Osteocyte (in vitro differentiated cells): Measurements from ENCODE around the gene CASZ1. TPM values are rescaled to one million over a fixed set of nuclear protein-coding genes. Genes with fewer than 3 reads are reported as not detected.

Experiments
- DNase-seq: peaks from one replicate; pipeline ENCODE4 v3.0.0; 2021; ENCODE audit warnings: mixed read lengths; ENCODE audit not compliant: unreplicated experiment; ENCODE audit errors: extremely low spot score
- H3K27ac Mint-ChIP-seq: one replicate; pipeline ENCODE4 v1.8.0; 2021; ENCODE audit warnings: mild to moderate bottlenecking, mixed read lengths; ENCODE audit not compliant: unreplicated experiment
- H3K27me3 Mint-ChIP-seq: one replicate; pipeline ENCODE4 v1.8.0; 2021; ENCODE audit warnings: mixed read lengths; ENCODE audit not compliant: unreplicated experiment
- H3K36me3 Mint-ChIP-seq: one replicate; pipeline ENCODE4 v1.8.0; 2021; ENCODE audit warnings: mixed read lengths; ENCODE audit not compliant: unreplicated experiment
- H3K4me1 Mint-ChIP-seq: one replicate; pipeline ENCODE4 v1.8.0; 2021; ENCODE audit warnings: mixed read lengths; ENCODE audit not compliant: unreplicated experiment
- H3K4me3 Mint-ChIP-seq: one replicate; pipeline ENCODE4 v1.8.0; 2021; ENCODE audit warnings: mild to moderate bottlenecking, moderate library complexity, mixed read lengths; ENCODE audit not compliant: unreplicated experiment
- H3K9me3 Mint-ChIP-seq: one replicate; pipeline ENCODE4 v1.8.0; 2021; ENCODE audit warnings: mixed read lengths; ENCODE audit not compliant: unreplicated experiment
- CTCF ChIP-seq: fragments of 200-600 bp; sonication (generic); IDR thresholded peaks from 2 replicates; pipeline ENCODE4 v1.5.0; 2021; ENCODE audit warnings: antibody characterized with exemption, mild to moderate bottlenecking, moderate library complexity
- total RNA-seq: library from RNA; stranded (reverse); gene quantifications from 2 replicates; pipeline ENCODE4 v1.2.1, GENCODE V29; 2021

The CASZ1 gene
- total RNA-seq, 1 donor from 2014 or later: 1.2 TPM

DNA sequence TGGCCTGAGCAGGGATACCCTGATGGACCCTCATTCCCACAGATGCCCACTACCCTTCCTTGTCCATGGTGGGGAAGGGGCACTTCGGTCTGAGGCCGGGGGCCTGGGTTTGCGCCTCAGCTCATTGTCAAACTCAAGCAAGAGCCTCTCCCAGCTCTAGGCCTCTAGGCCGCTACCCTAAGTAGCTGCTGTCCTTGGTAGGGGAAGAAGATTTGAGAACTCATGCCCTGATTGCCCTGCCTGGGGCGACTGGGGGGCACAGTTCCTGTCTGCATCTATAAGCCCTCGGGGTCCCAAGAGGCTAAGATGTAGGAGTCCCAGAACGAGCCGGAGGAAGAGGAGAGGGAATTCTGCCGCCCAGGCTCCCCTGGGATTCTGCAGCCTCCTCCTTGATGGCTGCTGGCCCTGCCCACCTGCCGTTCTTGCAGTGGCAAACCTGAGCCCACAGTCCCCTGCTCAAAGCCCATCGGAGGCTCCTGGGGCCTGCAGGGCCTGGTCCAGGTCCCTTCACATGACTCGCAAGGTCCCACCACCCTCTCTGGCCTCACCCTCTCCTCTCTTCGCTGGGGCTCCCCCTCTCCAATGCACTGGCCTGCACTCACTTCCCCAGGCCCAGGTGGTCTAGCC is 20.4 kb upstream of the CASZ1 start:
- H3K4me3 Mint-ChIP-seq: no peak overlapping the region
- H3K4me1 Mint-ChIP-seq: peaks cover 2% of the 10 kb centered on the region
- H3K9me3 Mint-ChIP-seq: no peaks in the 10 kb centered on the region
- H3K27ac Mint-ChIP-seq: no peak overlapping the region
- H3K27me3 Mint-ChIP-seq: peaks cover 12% of the 10 kb centered on the region
- no peak for TF ChIP-seq CTCF
- no peak for DNase-seq
- no peaks in the 10 kb centered on the region for H3K36me3 Mint-ChIP-seq

DNA sequence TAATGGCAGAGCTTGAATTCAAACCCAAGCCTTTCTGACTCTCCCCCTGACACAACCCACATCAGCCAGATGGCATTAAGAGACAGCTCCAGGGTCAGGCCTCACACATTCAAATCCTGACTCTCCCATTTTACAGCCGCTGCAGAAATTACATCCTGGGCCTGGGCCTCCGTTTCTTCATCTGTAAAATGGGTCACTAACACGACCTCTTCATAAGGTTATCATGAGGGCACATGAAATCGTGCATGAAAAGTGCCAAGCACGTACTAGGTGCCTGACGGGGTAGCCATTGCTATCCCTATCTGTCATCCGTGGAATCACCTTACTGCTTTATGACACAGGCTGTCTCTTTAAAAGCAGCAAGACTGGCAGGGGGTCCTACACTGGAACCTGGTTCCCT is 19.8 kb upstream of the CASZ1 start:
- Mint-ChIP-seq H3K27ac (no peak overlapping the region), H3K4me3 (no peak overlapping the region), H3K4me1 (peaks cover 2% of the 10 kb centered on the region), H3K36me3 (no peaks in the 10 kb centered on the region), H3K9me3 (no peaks in the 10 kb centered on the region), H3K27me3 (peaks cover 9% of the 10 kb centered on the region)
- no peak for DNase-seq
- no peak for TF ChIP-seq CTCF

DNA sequence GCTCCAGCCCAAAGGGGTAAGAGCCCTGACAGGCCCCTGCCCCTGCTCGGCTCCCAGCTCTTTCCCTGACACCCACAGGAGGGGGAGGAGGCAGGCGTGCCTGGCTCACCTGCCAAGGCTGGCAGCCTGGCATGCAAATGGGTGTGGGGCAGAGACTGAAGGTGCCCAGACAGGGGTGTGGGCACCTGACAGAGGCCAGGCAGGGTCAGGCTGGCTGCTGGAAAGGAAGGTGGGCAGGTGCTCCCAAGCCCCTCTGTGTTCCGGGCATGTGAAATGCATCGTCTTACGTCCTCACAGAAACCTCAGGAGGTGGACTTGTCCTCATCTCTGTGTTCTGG is 19.4 kb upstream of the CASZ1 start:
- Mint-ChIP-seq H3K9me3 (no peaks in the 10 kb centered on the region), H3K27ac (no peak overlapping the region), H3K27me3 (peaks cover 13% of the 10 kb centered on the region), H3K4me3 (no peak overlapping the region), H3K4me1 (peaks cover 2% of the 10 kb centered on the region), H3K36me3 (no peaks in the 10 kb centered on the region)
- no peak for TF ChIP-seq CTCF
- no peak for DNase-seq

DNA sequence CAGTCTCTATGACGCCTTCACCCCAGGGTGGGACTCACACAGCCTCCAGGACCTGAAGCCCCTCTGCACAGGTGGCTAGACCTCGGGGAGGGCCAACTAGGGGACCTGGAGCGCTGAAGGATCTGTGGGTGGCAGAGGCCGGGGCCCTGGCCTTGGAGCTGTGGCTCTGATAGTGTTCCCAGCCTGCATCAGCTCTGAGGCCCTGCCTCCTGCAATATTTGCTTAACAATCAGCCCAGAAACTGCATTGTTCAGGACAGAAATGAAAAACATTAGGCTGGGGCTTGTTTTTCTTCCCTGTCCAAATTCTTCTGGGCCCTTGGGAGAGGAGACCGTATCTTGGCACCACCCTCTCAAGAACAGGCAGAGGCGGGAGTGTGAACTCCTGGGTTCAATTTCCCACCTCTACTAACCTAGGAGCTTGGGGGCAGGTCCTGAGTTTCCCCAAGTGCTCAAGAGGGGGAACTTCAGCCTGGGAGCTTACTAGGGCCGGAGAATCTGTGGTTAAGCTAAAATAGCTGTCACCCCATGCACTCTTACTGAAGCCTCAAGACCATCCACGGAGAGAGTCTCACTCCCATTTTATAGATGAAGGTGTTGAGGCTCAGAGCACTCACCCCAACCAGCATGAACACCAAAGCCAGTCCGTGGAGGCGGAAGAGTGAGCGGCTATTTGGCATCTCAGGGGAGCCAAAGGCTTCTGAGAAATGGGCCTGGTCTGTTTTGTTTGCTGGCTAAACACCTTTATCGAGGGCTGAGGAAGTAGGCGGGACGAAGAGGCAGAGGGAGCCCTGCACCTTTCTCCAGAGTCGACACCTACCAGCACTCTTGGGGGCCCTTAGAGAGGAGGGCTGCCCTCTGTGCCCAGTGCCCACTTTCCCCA is 18.8 kb upstream of the CASZ1 start:
- H3K4me1 Mint-ChIP-seq: peaks cover 2% of the 10 kb centered on the region
- no peaks in the 10 kb centered on the region for H3K36me3 Mint-ChIP-seq
- no peaks in the 10 kb centered on the region for H3K9me3 Mint-ChIP-seq
- no peak overlapping the region for H3K4me3 Mint-ChIP-seq
- no peak for DNase-seq
- no peak overlapping the region for H3K27ac Mint-ChIP-seq
- TF ChIP-seq CTCF: no peak
- peaks cover 17% of the 10 kb centered on the region for H3K27me3 Mint-ChIP-seq

- Mint-ChIP-seq H3K27me3 (peaks cover 26% of the 10 kb centered on the region), H3K27ac (no peak overlapping the region)
- DNase-seq: no peak
Observed at GRCh38 chr1:10814312-10814711, 17.9 kb upstream of the CASZ1 start.

More at GRCh38 chr1:10814312-10814711, 17.9 kb upstream of the CASZ1 start:
- H3K4me3 Mint-ChIP-seq: no peak overlapping the region
- no peaks in the 10 kb centered on the region for H3K36me3 Mint-ChIP-seq
- H3K4me1 Mint-ChIP-seq: peaks cover 2% of the 10 kb centered on the region
- no peaks in the 10 kb centered on the region for H3K9me3 Mint-ChIP-seq
- no peak for TF ChIP-seq CTCF
